Activated CD4-positive, alpha-beta T cell treated with anti-CD3 and anti-CD28 coated beads for 36 hours (primary cell): ENCODE measurements around the gene COG2. TPM values are rescaled to one million over a fixed set of nuclear protein-coding genes. Genes with fewer than 3 reads are reported as not detected.

Experiments
- ATAC-seq: fragments of 200-7000 bp; cut with Tn5 transposase; one replicate; pipeline ENCODE4 v1.10.0; 2021; ENCODE audit warnings: mild to moderate bottlenecking, moderate library complexity
- CTCF ChIA-PET: fragments of 350-600 bp; sonication (Branson Sonifier 250); formaldehyde crosslinking; loops from one replicate; lab custom pipeline; 2021; ENCODE audit warnings: antibody characterized with exemption; lab: Charles Lee
- POLR2A ChIA-PET: fragments of 350-600 bp; sonication (Branson Sonifier 250); formaldehyde crosslinking; loops from one replicate; lab custom pipeline; 2021; ENCODE audit warnings: antibody characterized with exemption, inconsistent platforms; lab: Charles Lee
- DNase-seq: peaks from one replicate; pipeline ENCODE4 v3.0.0-alpha.2; 2020
- H3K27ac Mint-ChIP-seq: one replicate; pipeline ENCODE4 v1.8.0; 2021; ENCODE audit warnings: mixed read lengths
- H3K27me3 Mint-ChIP-seq: one replicate; pipeline ENCODE4 v1.8.0; 2021; ENCODE audit warnings: mixed read lengths
- H3K36me3 Mint-ChIP-seq: one replicate; pipeline ENCODE4 v1.8.0; 2021; ENCODE audit warnings: low read depth, mixed read lengths
- H3K4me1 Mint-ChIP-seq: one replicate; pipeline ENCODE4 v1.8.0; 2021; ENCODE audit warnings: mixed read lengths
- H3K4me3 Mint-ChIP-seq: one replicate; pipeline ENCODE4 v1.8.0; 2021; ENCODE audit warnings: mild to moderate bottlenecking, moderate library complexity, mixed read lengths
- H3K9me3 Mint-ChIP-seq: one replicate; pipeline ENCODE4 v1.8.0; 2021; ENCODE audit warnings: low read depth, mixed read lengths
- intact Hi-C, 2 experiments: fragments of 100-400 bp; cut with DNase I in 1 of 2; cut with micrococcal nuclease in 1 of 2; formaldehyde crosslinking; loops; one replicate each; pipeline versions ENCODE4 v1.14.2 to v1.15.1; 2022 to 2024; cut with DNase I, micrococcal nuclease
- total RNA-seq, 2 experiments: library from RNA; stranded (reverse); gene quantifications; one replicate each; pipeline ENCODE4 v1.2.3, GENCODE V29; 2021

Gene COG2
- total RNA-seq, 2 experiments from 2014 or later: 28.1 to 32.0 TPM

DNA sequence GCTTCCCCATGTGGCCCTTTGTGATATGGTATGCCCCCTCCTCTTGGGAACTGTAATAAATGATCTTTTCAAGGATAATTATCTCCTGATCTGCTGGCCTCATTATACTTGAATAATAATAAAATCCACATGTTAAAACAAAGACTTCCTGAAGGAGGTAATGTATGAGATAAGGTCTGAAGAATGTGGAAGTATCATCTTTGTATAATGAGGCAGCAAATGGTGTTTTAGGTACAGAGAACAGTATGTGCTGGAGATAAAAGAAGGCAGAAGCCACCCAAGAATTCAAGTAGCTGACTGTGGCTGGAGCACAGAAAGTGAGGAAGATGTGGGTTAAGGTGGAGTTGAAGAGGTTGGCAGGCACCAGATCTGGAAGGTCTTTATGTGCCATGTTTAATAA is 12.8 kb upstream of the COG2 start:
- H3K36me3 Mint-ChIP-seq: no peaks in the 10 kb centered on the region
- H3K27me3 Mint-ChIP-seq: no peaks in the 10 kb centered on the region
- no peak for ATAC-seq
- H3K4me1 Mint-ChIP-seq: no peaks in the 10 kb centered on the region
- H3K9me3 Mint-ChIP-seq: no peaks in the 10 kb centered on the region
- CTCF ChIA-PET: no interaction called here
- POLR2A ChIA-PET: no interaction called here
- no peak overlapping the region for H3K27ac Mint-ChIP-seq
- DNase-seq: no peak
- no peak overlapping the region for H3K4me3 Mint-ChIP-seq
- intact Hi-C loops: no loop called here

DNA sequence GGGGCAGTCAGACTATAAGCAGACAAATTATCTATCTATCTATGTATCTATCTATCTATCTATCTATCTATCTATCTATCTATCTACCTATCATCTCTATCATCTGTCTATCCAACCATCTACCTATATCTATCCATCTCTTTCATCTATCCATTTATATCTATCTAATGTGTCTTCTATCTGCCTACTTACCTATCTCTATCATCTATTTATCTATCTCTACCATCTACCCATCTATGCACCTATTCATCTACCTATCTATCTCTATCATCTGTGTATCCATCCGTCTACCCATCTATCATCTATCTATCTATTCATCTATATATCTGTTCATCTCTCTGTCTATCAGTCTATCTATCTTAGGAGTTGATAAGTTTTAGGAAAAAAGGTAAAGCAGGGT is 10.8 kb upstream of the COG2 start:
- ChIA-PET CTCF (no interaction called here), POLR2A (no interaction called here)
- no peaks in the 10 kb centered on the region for H3K9me3 Mint-ChIP-seq
- intact Hi-C loops: no loop called here
- no peaks in the 10 kb centered on the region for H3K4me1 Mint-ChIP-seq
- peaks cover 4% of the 10 kb centered on the region for H3K27me3 Mint-ChIP-seq
- DNase-seq: no peak
- H3K27ac Mint-ChIP-seq: no peak overlapping the region
- ATAC-seq: no peak
- no peak overlapping the region for H3K4me3 Mint-ChIP-seq
- no peaks in the 10 kb centered on the region for H3K36me3 Mint-ChIP-seq

DNA sequence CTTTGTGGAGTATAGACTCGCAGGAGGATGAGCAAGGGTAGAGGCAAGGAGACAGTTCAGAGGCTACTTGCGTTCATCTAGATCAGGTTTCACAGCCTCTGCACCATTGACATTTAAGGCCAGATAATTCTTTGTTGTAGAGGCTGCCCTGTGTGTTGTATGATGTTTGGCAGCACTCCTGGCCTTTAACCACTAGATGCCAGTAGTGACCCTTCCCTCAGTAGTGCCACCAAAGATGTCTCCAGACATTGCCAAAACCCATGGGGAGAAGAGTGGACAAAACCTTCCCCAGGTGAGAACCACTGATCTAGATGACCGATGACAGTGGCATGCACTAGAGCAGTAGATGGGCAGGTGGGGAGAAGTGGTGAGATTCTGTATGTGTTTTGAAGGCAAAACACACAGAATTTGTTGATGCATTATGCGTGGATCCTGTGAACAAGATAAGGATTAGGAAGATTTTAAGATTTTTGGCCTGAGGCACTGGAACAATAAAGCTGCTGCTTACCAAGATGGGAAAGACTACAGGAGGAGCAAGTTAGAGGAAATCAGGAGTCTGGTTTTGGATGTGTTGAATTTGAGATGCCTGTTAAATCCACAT is 9.9 kb upstream of the COG2 start:
- POLR2A ChIA-PET: no interaction called here
- intact Hi-C loops: no loop called here
- H3K9me3 Mint-ChIP-seq: no peaks in the 10 kb centered on the region
- no peaks in the 10 kb centered on the region for H3K36me3 Mint-ChIP-seq
- no peak overlapping the region for H3K27ac Mint-ChIP-seq
- peaks cover 11% of the 10 kb centered on the region for H3K27me3 Mint-ChIP-seq
- peaks cover 6% of the 10 kb centered on the region for H3K4me1 Mint-ChIP-seq
- ATAC-seq: peak; percentile 54
- CTCF ChIA-PET: no interaction called here
- H3K4me3 Mint-ChIP-seq: no peak overlapping the region
- peak; percentile 20 for DNase-seq

DNA sequence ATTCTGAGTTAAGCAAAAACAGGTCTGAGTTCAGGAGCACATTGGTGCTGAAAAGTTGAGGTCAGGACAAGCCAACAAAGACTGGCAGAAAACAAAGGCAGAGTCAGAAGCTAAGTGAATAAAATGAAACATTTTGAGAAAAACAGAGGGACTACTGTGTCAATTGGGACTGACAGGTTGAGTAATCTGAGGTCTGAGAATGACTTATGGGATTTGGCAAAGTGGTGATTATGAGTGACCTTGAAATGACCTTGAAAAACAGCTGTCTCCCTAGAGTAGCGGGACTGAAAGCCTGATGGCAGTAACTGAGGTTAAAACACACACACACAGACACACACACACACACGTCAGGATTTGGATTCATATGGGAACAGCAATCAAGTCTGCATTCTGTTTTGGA is 8.8 kb upstream of the COG2 start:
- Mint-ChIP-seq H3K36me3 (no peaks in the 10 kb centered on the region), H3K27me3 (peaks cover 15% of the 10 kb centered on the region), H3K9me3 (no peaks in the 10 kb centered on the region), H3K4me3 (no peak overlapping the region), H3K27ac (no peak overlapping the region), H3K4me1 (peaks cover 9% of the 10 kb centered on the region)
- DNase-seq: no peak
- CTCF ChIA-PET: interaction anchor here (0.6 to 1.7 kb wide), 2 partner anchors 9 to 704 kb away, joined by 3 to 6 read pairs; partner anchors contain the start of genes EXOC8 and SPRTN
- POLR2A ChIA-PET: no interaction called here
- ATAC-seq: no peak
- intact Hi-C loops: no loop called here

DNA sequence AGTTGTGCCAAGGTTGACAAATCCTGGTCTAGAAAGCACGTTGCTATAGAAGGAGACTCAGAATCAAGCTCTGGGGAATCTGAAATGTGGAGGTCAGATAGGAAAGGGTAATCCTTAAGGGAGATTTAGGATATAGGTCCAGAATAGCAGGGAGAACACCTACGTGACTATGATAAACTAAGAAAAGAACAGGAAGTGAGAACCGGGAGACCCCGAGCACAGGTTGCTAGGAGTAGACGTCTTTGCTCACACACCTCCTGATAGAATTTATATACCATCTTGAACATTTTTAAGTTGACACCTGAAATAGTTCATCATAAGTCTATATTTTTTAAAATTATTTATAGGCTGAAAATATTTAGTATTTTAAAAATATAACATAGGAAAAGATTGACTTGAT is 7.9 kb upstream of the COG2 start:
- DNase-seq: no peak
- Mint-ChIP-seq H3K27ac (no peak overlapping the region), H3K36me3 (no peaks in the 10 kb centered on the region), H3K4me3 (no peak overlapping the region), H3K27me3 (peaks cover 21% of the 10 kb centered on the region), H3K9me3 (no peaks in the 10 kb centered on the region), H3K4me1 (peaks cover 9% of the 10 kb centered on the region)
- CTCF ChIA-PET: interaction anchor here (0.7 to 1.7 kb wide), 2 partner anchors 9 to 344 kb away, joined by 3 to 6 read pairs; partner anchors contain the start of gene TTC13
- POLR2A ChIA-PET: interaction anchor here (0.6 kb wide), 1 partner anchor 45 kb away, joined by 4 read pairs; no protein-coding TSS in a partner anchor
- intact Hi-C loops: no loop called here
- ATAC-seq: no peak

DNA sequence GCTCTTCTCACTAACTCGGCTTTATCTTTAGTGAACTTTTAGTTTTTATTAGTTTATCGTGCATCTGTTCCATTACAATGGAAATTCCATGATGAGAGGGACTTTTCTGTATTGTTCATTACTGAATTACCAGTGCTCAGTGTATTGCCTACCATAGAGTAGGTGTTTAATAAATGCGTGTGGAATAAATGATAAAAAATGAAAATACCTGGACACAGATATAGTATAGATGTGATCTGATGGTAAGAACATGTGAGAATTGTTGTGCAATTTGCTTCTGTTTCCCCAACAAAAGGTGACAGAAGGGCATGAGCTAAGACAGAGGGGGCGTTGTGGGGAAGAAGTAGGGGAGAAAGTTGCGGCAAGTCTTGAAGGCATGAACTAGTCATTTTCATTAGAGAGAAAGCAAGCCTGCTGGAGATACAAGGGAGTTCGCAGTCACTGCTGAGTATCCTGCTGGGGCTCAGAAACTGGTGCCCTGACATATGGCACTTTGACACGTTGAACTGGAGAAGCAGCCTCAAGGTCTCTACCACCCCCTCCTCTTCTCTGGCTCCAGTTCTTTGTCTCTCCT is 5.6 kb upstream of the COG2 start:
- ATAC-seq (peak; percentile 65), DNase-seq (peak; percentile 15)
- H3K27ac Mint-ChIP-seq: no peak overlapping the region
- peaks cover 15% of the 10 kb centered on the region for H3K4me1 Mint-ChIP-seq
- H3K36me3 Mint-ChIP-seq: no peaks in the 10 kb centered on the region
- peaks cover 24% of the 10 kb centered on the region for H3K27me3 Mint-ChIP-seq
- intact Hi-C loops: no loop called here
- no peak overlapping the region for H3K4me3 Mint-ChIP-seq
- CTCF ChIA-PET: no interaction called here
- POLR2A ChIA-PET: no interaction called here
- no peaks in the 10 kb centered on the region for H3K9me3 Mint-ChIP-seq

DNA sequence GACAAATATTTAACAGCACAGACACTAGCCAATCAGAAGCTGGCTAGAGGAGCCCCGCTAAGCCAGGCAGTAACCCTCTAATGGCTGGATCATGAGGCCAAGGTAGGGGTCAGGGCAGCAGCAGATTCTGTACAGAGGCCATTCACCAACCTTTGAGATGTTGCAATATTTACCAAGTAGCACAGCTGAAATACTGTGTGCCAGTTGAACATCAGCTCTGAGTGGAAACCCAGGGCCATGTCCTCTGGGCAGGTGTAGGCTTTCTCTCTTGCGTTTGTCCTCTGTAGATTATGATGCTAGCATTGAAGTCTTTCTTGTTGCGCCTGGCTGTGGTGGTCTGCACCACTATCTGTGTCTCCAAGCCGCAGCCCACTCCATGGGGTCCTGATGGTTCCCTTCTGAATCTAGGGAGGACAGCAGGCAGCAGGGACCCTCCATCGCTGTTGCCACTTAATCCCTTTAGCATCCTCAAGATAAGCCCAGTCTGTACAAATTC is 2.5 kb upstream of the COG2 start:
- DNase-seq (no peak), ATAC-seq (no peak)
- Mint-ChIP-seq H3K36me3 (peaks cover 4% of the 10 kb centered on the region), H3K9me3 (no peaks in the 10 kb centered on the region), H3K27ac (no peak overlapping the region), H3K27me3 (peaks cover 24% of the 10 kb centered on the region), H3K4me3 (no peak overlapping the region), H3K4me1 (peaks cover 33% of the 10 kb centered on the region)
- intact Hi-C loops: loop anchor here (5.0 to 10.0 kb wide), 4 partner anchors 278 to 1135 kb away; partner anchors contain the start of genes EGLN1 (in 1 of the 2) and NUP133 (in 1 of the 2)
- ChIA-PET POLR2A (no interaction called here), CTCF (interaction anchor here (1.1 to 2.2 kb wide), 2 partner anchors 11 to 453 kb away, joined by 5 to 9 read pairs; no protein-coding TSS in a partner anchor)

DNA sequence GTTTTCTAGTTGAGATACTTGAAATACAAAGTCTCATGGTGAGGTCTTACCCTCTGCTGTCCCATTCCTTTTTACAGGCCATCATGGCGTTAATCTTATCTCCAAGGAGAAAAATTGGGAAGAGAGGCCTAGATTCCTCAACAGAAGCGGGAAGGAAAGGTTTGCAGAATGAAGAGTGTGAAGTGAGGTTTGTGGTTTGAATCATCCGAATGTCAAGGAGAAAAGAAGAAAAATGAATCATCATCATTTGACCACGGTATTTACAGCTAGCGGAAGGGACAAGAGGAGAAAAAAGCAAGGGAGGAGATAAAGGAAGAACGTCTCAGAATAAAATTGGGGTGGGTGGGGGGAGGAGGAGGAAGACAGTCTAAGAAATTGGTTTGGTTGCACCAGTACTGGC is 935 bp upstream of the COG2 start:
- Mint-ChIP-seq H3K4me3 (no peak overlapping the region), H3K9me3 (no peaks in the 10 kb centered on the region)

DNA sequence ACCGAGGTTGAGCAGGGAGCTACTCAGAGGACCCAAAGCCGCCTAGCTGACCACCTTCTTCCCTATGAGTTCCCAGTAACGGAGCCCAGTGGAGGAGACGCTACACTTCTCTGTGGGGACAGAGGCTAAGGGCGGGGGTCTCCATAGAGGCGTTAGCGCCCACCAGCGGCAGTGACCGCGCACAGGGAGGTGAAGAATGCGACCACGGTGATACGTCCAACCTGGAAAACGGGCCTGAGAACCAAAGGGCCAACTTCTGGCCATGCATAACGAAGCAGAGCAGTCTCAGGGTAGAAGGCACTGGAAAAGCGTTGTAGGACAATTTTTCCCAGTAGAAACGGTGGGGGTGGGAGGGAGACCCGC is 400 bp upstream of the COG2 start:
- no peaks in the 10 kb centered on the region for H3K9me3 Mint-ChIP-seq
- CTCF ChIA-PET: interaction anchor here (0.5 to 2.2 kb wide), 7 partner anchors 9 to 103 kb away, joined by 3 to 9 read pairs (median 4); no protein-coding TSS in a partner anchor
- POLR2A ChIA-PET: no interaction called here
- H3K36me3 Mint-ChIP-seq: peaks cover 7% of the 10 kb centered on the region
- DNase-seq (no peak), ATAC-seq (no peak)
- no peak overlapping the region for H3K27ac Mint-ChIP-seq
- H3K4me1 Mint-ChIP-seq: peaks cover 47% of the 10 kb centered on the region
- H3K27me3 Mint-ChIP-seq: peaks cover 17% of the 10 kb centered on the region
- peak overlapping the region; percentile 96 for H3K4me3 Mint-ChIP-seq
- intact Hi-C loops: loop anchor here (1.0 to 10.0 kb wide), 17 partner anchors 112 to 1137 kb away; partner anchors contain the start of genes ARV1 (in 2 of the 2), C1orf198 (in 1 of the 2), EGLN1 (in 1 of the 2) and FAM89A (in 1 of the 2)

More for the DNA sequence above, 935 bp upstream of the COG2 start:
- DNase-seq (no peak), ATAC-seq (no peak)
- Mint-ChIP-seq H3K36me3 (peaks cover 7% of the 10 kb centered on the region), H3K4me1 (peaks cover 43% of the 10 kb centered on the region), H3K27me3 (peaks cover 20% of the 10 kb centered on the region), H3K27ac (no peak overlapping the region)
- POLR2A ChIA-PET: no interaction called here
- CTCF ChIA-PET: interaction anchor here (0.6 to 2.2 kb wide), 3 partner anchors 10 to 88 kb away, joined by 3 to 9 read pairs (median 3); no protein-coding TSS in a partner anchor
- intact Hi-C loops: loop anchor here (5.0 to 10.0 kb wide), 4 partner anchors 276 to 1137 kb away; partner anchors contain the start of genes EGLN1 (in 1 of the 2) and NUP133 (in 1 of the 2)

DNA sequence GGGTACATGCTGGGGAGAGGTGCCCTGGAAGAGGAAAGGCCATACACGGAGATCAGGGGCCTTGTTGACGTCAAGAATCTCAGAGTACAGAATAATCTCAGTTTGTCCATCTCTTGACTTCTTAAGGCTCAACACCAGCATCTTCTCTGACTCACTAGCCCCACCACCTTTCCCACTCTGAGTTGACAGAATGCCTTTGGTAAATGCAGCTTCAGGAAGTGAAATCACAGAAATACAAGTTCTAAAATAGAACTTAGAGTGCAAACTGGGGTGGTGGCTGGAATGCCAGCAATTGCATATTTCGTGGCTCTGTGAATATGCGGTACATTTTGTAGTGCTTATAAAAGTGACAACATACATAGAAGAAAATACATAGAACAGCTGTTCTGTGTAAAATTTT is 1.6 kb downstream of the COG2 start:
- Mint-ChIP-seq H3K4me1 (peaks cover 54% of the 10 kb centered on the region), H3K9me3 (no peaks in the 10 kb centered on the region), H3K27me3 (peaks cover 8% of the 10 kb centered on the region), H3K36me3 (peaks cover 8% of the 10 kb centered on the region), H3K4me3 (peak overlapping the region; percentile 96), H3K27ac (peak overlapping the region; percentile 39)
- CTCF ChIA-PET: interaction anchor here (0.6 to 1.7 kb wide), 5 partner anchors 41 to 227 kb away, joined by 3 to 4 read pairs (median 3); no protein-coding TSS in a partner anchor
- POLR2A ChIA-PET: no interaction called here
- ATAC-seq: no peak
- peak; percentile 40 for DNase-seq
- intact Hi-C loops: loop anchor here (2.0 to 10.0 kb wide), 5 partner anchors 273 to 1139 kb away; partner anchors contain the start of genes ARV1 (in 1 of the 2), EGLN1 (in 1 of the 2), NUP133 (in 1 of the 2) and TTC13 (in 1 of the 2)

DNA sequence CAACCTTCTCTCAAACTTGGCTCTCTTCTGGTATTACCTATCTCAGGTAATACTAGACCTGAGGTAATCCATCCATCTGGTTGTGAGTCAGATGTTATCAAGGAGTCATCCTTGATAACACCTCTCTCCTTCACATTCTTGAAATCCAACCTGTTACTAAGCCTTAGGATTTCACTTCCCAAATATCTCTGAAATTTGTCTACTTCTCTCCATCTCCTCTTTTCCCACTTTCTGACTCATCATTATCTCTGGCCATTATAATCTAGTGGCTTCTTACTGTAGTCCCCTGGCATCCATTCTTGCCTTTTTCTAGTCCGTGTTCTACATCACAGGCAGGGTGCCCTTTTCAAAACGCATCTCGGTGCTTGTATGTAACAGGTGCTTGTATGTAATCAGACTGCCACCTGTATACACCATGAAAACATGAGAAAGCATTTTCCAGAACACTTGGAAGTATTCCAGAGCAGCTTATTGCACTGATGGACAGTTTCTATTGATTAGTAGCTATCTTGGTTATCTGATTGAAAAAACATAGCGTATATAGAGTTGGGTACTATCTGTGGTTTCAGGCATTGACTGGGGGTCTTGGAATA is 4.5 kb downstream of the COG2 start:
- Mint-ChIP-seq H3K4me3 (no peak overlapping the region), H3K27me3 (no peaks in the 10 kb centered on the region), H3K36me3 (peaks cover 11% of the 10 kb centered on the region), H3K27ac (no peak overlapping the region), H3K4me1 (peaks cover 63% of the 10 kb centered on the region), H3K9me3 (no peaks in the 10 kb centered on the region)
- CTCF ChIA-PET: no interaction called here
- DNase-seq (no peak), ATAC-seq (no peak)
- POLR2A ChIA-PET: no interaction called here
- intact Hi-C loops: loop anchor here (10.0 kb wide), 3 partner anchors 568 to 1142 kb away; partner anchors contain the start of genes EGLN1 (in 1 of the 2) and NUP133 (in 1 of the 2)
